Endothelial cell of umbilical vein (primary cell): Measurements from ENCODE around the gene KIFC3. TPM values are rescaled to one million over a fixed set of nuclear protein-coding genes. Genes with fewer than 3 reads are reported as not detected.

Experiments used
- BruUV-seq: library from RNA; stranded (reverse); fragments of 400-500 nt; replicated peaks from 2 replicates; lab custom pipeline; 2021; lab: Mats Ljungman, UMichigan
- CTCF ChIA-PET: fragments of 300-600, 350-600 bp; sonication (Branson Sonifier 250); formaldehyde crosslinking; loops from one replicate; lab custom pipeline; 2021; ENCODE audit warnings: antibody characterized with exemption, inconsistent platforms; lab: Charles Lee
- POLR2A ChIA-PET: fragments of 300-600, 350-600 bp; sonication (Branson Sonifier 250); formaldehyde crosslinking; loops from one replicate; lab custom pipeline; 2021; ENCODE audit warnings: antibody characterized with exemption, inconsistent platforms; lab: Charles Lee
- DNase-seq: peaks from one replicate; pipeline ENCODE4 v3.0.0-alpha.2; 2011; ENCODE audit warnings: low read depth, low spot score
- FAIRE-seq: peaks from 2 replicates; lab custom pipeline; 2011; peaks lifted over from hg19 to GRCh38; lab: Jason Lieb, UNC
- H2AFZ ChIP-seq: 2 replicates; pipeline ENCODE4 v1.6.0; 2012; ENCODE audit warnings: low read depth, low read length, control low read depth, inconsistent platforms
- H3K27ac ChIP-seq: 2 replicates; pipeline ENCODE4 v1.5.1; 2011; ENCODE audit warnings: low read depth, mild to moderate bottlenecking, control low read depth, low read length, moderate library complexity; ENCODE audit not compliant: insufficient read depth
- H3K27me3 ChIP-seq, 2 experiments: 2 replicates each; pipeline versions ENCODE4 v1.6.0 to v1.6.1; 2011; ENCODE audit warnings: low read length in 2 of 2, mixed read lengths in 1 of 2; ENCODE audit not compliant: control insufficient read depth in 2 of 2, insufficient read depth in 2 of 2
- H3K36me3 ChIP-seq, 2 experiments: 2 replicates in 1 of 2; 3 replicates in 1 of 2; pipeline ENCODE4 v1.5.1; 2011; ENCODE audit warnings: low read length in 2 of 2, mild to moderate bottlenecking in 1 of 2, moderate library complexity in 1 of 2; ENCODE audit not compliant: control insufficient read depth in 2 of 2, insufficient read depth in 2 of 2; ENCODE audit errors: extremely low read depth in 1 of 2
- H3K4me1 ChIP-seq: 3 replicates; pipeline ENCODE4 v1.5.1; 2011; ENCODE audit warnings: mild to moderate bottlenecking, low read length; ENCODE audit not compliant: control insufficient read depth, insufficient read depth; ENCODE audit errors: extremely low read depth
- H3K4me2 ChIP-seq: 2 replicates; pipeline ENCODE4 v1.6.1; 2011; ENCODE audit warnings: low read length, control low read depth, mixed read lengths; ENCODE audit not compliant: insufficient read depth
- H3K4me3 ChIP-seq, 3 experiments: fragments of 200-600 bp in 1 of 3; sonication (generic), shearing (Covaris generic) in 1 of 3; replicated peaks in 1 of 3; 2 replicates each; pipeline ENCODE4 v1.5.1; 2011 to 2016; ENCODE audit warnings: control low read depth in 3 of 3, low read length in 3 of 3, mild to moderate bottlenecking in 2 of 3, inconsistent platforms in 1 of 3, low read depth in 1 of 3, moderate library complexity in 1 of 3; ENCODE audit not compliant: insufficient read depth in 1 of 3
- H3K79me2 ChIP-seq: 2 replicates; pipeline ENCODE4 v1.6.0; 2012; ENCODE audit warnings: low read length, inconsistent platforms; ENCODE audit not compliant: control insufficient read depth, insufficient read depth
- H3K9ac ChIP-seq: replicated peaks from 2 replicates; pipeline ENCODE3; 2011; ENCODE audit warnings: low read length, control low read depth; ENCODE audit not compliant: insufficient read depth; ENCODE audit errors: extremely low read depth
- H3K9me1 ChIP-seq: replicated peaks from 3 replicates; pipeline ENCODE4 v1.6.0; 2011; ENCODE audit warnings: mild to moderate bottlenecking, low read length; ENCODE audit not compliant: control insufficient read depth, insufficient read depth; ENCODE audit errors: extremely low read depth
- H3K9me3 ChIP-seq: replicated peaks from 2 replicates; pipeline ENCODE4 v1.5.1; 2012; ENCODE audit warnings: low read length, inconsistent platforms; ENCODE audit not compliant: control insufficient read depth, insufficient read depth
- H4K20me1 ChIP-seq: replicated peaks from 2 replicates; pipeline ENCODE3; 2011; ENCODE audit warnings: mild to moderate bottlenecking, low read length; ENCODE audit not compliant: control insufficient read depth, insufficient read depth; ENCODE audit errors: extremely low read depth
- EZH2 ChIP-seq: IDR thresholded peaks from 2 replicates; pipeline ENCODE4 v1.6.1; 2012; ENCODE audit warnings: borderline replicate concordance, low read depth, mild to moderate bottlenecking, moderate library complexity, low read length, inconsistent platforms; ENCODE audit not compliant: severe bottlenecking
- FOS ChIP-seq: IDR thresholded peaks from 2 replicates; pipeline ENCODE4 v1.6.1; 2011; ENCODE audit warnings: mild to moderate bottlenecking, low read length, moderate library complexity, borderline replicate concordance; ENCODE audit not compliant: insufficient read depth
- GATA2 ChIP-seq: IDR thresholded peaks from 2 replicates; pipeline ENCODE4 v1.7.0; 2011; ENCODE audit warnings: low read depth, mild to moderate bottlenecking, moderate library complexity, mixed read lengths, low read length; ENCODE audit not compliant: insufficient read length, insufficient read depth
- JUN ChIP-seq: IDR thresholded peaks from 2 replicates; pipeline ENCODE4 v1.6.1; 2011; ENCODE audit warnings: borderline replicate concordance, low read depth; ENCODE audit not compliant: insufficient read length, insufficient read depth
- MYC ChIP-seq: IDR thresholded peaks from one replicate; pipeline ENCODE4 v1.6.1; 2011; ENCODE audit warnings: mild to moderate bottlenecking, low read depth, low read length
- POLR2AphosphoS5 ChIP-seq: IDR thresholded peaks from 2 replicates; pipeline ENCODE4 v1.6.1; 2012; ENCODE audit warnings: low read depth, mild to moderate bottlenecking, control low read depth, low read length, moderate library complexity; ENCODE audit not compliant: insufficient read depth
- dilution Hi-C: fragments of 300-500 bp; cut with MboI; formaldehyde crosslinking; loops from one replicate; pipeline ENCODE4 v1.15.0; 2019; ENCODE audit warnings: low sequenced_read_pairs; ENCODE audit not compliant: extremely low pct_ligation_motif_present
- intact Hi-C: fragments of 100-400 bp; cut with micrococcal nuclease; formaldehyde crosslinking; loops from one replicate; pipeline ENCODE4 v1.10.0; 2022
- polyA plus RNA-seq, 4 experiments: library from polyadenylated mRNA; depleted of rRNA in 3 of 4; stranded (reverse) in 3 of 4; unstranded in 1 of 4; fragments of >200 nt; gene quantifications; 2 replicates each; pipeline versions ENCODE4 v1.2.1 to v1.2.3, GENCODE V29; 2011 to 2012; ENCODE audit warnings: missing spikeins in 1 of 4
- total RNA-seq: library from RNA; stranded (reverse); gene quantifications from 2 replicates; pipeline ENCODE4 v1.2.3, GENCODE V29; 2021
- TF ChIP-seq, protein P1 (sequence below), 2 donors: IDR thresholded peaks; 1 replicate in 1 of 2; 2 replicates in 1 of 2; pipeline ENCODE4 v1.5.1; 2011; ENCODE audit warnings: low read length in 2 of 2, mild to moderate bottlenecking in 2 of 2, moderate library complexity in 2 of 2, control low read depth in 1 of 2, inconsistent platforms in 1 of 2, low read depth in 1 of 2; ENCODE audit not compliant: insufficient read depth in 1 of 2; ENCODE audit errors: extremely low read depth in 1 of 2
- TF ChIP-seq, protein P2 (sequence below): IDR thresholded peaks from 2 replicates; pipeline ENCODE4 v1.6.1; 2011; ENCODE audit not compliant: insufficient read depth, insufficient read length

The KIFC3 gene
- total and polyA plus RNA-seq, 2 donors (not counting 3 experiments of a cell fraction or from before 2014, with no cell fraction given): 36.3 to 62.2 TPM

DNA sequence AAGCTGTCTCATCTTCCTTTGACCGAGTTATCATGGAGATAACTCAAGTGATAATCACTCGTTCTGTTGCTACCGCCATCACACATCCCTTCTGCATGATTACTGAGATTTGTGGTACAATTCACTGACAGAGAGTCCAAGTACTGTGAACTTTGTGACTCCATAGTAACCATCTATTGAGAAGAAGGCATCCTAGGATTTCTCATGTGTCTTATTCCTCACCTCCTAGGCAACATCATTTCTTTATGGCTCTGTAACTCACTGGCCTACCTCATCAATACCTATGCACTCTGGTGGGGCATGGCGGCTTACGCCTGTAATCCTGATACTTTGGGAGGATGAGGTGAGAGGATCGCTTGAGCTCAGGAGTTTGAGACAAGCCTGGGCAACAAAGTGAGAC lies 88.2 kb downstream of the KIFC3 start:
- Histone ChIP-seq H3K4me1 (no peaks in the 10 kb centered on the region), H3K9ac (no peak overlapping the region), H3K9me3 (no peaks in the 10 kb centered on the region), H3K36me3 (no peaks in the 10 kb centered on the region), H4K20me1 (no peaks in the 10 kb centered on the region), H3K9me1 (no peaks in the 10 kb centered on the region), H3K4me3 (no peak overlapping the region), H3K79me2 (no peaks in the 10 kb centered on the region), H3K27me3 (peaks cover 20 to 34% of the 10 kb centered on the region in 2 experiments), H3K27ac (no peak overlapping the region), H2AFZ (no peak overlapping the region), H3K4me2 (no peak overlapping the region)
- no peak for FAIRE-seq
- TF ChIP-seq GATA2 (no peak), EZH2 (no peak), POLR2AphosphoS5 (no peak), MYC (no peak), FOS (no peak), JUN (no peak)
- TF ChIP-seq, protein P1, sequence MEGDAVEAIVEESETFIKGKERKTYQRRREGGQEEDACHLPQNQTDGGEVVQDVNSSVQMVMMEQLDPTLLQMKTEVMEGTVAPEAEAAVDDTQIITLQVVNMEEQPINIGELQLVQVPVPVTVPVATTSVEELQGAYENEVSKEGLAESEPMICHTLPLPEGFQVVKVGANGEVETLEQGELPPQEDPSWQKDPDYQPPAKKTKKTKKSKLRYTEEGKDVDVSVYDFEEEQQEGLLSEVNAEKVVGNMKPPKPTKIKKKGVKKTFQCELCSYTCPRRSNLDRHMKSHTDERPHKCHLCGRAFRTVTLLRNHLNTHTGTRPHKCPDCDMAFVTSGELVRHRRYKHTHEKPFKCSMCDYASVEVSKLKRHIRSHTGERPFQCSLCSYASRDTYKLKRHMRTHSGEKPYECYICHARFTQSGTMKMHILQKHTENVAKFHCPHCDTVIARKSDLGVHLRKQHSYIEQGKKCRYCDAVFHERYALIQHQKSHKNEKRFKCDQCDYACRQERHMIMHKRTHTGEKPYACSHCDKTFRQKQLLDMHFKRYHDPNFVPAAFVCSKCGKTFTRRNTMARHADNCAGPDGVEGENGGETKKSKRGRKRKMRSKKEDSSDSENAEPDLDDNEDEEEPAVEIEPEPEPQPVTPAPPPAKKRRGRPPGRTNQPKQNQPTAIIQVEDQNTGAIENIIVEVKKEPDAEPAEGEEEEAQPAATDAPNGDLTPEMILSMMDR (IDR thresholded peaks at IDR 0.05; ENCODE audit: extremely low read depth in 1 of 2, insufficient read depth in 1 of 2, low read depth in 1 of 2, low read length in 2 of 2): no peak
- TF ChIP-seq, protein P2, sequence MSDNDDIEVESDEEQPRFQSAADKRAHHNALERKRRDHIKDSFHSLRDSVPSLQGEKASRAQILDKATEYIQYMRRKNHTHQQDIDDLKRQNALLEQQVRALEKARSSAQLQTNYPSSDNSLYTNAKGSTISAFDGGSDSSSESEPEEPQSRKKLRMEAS: no peak
- CTCF ChIA-PET: interaction anchor here (1.2 to 3.3 kb wide), 4 partner anchors 9 to 138 kb away, joined by 5 to 21 read pairs (median 11); no protein-coding TSS in a partner anchor
- POLR2A ChIA-PET: no interaction called here
- intact Hi-C loops: no loop called here
- no TSS peak for BruUV-seq
- dilution Hi-C loops: no loop called here
- no peak for DNase-seq
